GM19468 (cell line): ENCODE results near the gene RETREG1.

ENCODE experiments used
- ATAC-seq: cut with Tn5 transposase; IDR thresholded peaks from one replicate; pipeline ENCODE4 v1.9.1; 2021; ENCODE audit warnings: mild to moderate bottlenecking, moderate library complexity, moderate number of reproducible peaks; ENCODE audit not compliant: unreplicated experiment; ENCODE audit errors: extremely low read depth

RETREG1 gene

GRCh38 chr5:16534280-16534679 lies 82.5 kb downstream of the RETREG1 start:
- no peak for ATAC-seq

- no peak for ATAC-seq
Measured at GRCh38 chr5:16531063-16531648, 85.6 kb downstream of the RETREG1 start.

- no peak for ATAC-seq
Measured at GRCh38 chr5:16529306-16529705, 87.5 kb downstream of the RETREG1 start.

- no peak for ATAC-seq
Measured at GRCh38 chr5:16528382-16529110, 88.3 kb downstream of the RETREG1 start.

GRCh38 chr5:16525651-16526050 lies 91.1 kb downstream of the RETREG1 start:
- no peak for ATAC-seq

- ATAC-seq: no peak
Measured at GRCh38 chr5:16524286-16524685, 92.5 kb downstream of the RETREG1 start.

GRCh38 chr5:16521521-16522483 lies 95.0 kb downstream of the RETREG1 start:
- ATAC-seq: no peak

GRCh38 chr5:16520841-16521240 lies 96.0 kb downstream of the RETREG1 start:
- no peak for ATAC-seq

GRCh38 chr5:16519435-16519834 lies 97.4 kb downstream of the RETREG1 start:
- ATAC-seq: no peak

GRCh38 chr5:16518606-16519005 lies 98.2 kb downstream of the RETREG1 start:
- ATAC-seq: no peak

- ATAC-seq: no peak
Measured at GRCh38 chr5:16515532-16515931, 101.3 kb downstream of the RETREG1 start.

- ATAC-seq: no peak
Measured at GRCh38 chr5:16510098-16510497, 106.7 kb downstream of the RETREG1 start.

- no peak for ATAC-seq
Measured at GRCh38 chr5:16508730-16509531, 107.9 kb downstream of the RETREG1 start.

GRCh38 chr5:16507716-16508115 lies 109.1 kb downstream of the RETREG1 start:
- ATAC-seq: no peak

GRCh38 chr5:16505904-16506303 lies 110.9 kb downstream of the RETREG1 start:
- no peak for ATAC-seq

GRCh38 chr5:16505140-16505891 lies 111.5 kb downstream of the RETREG1 start:
- ATAC-seq: no peak

GRCh38 chr5:16504571-16504970 lies 112.2 kb downstream of the RETREG1 start:
- ATAC-seq: no peak

GRCh38 chr5:16502866-16503265 lies 113.9 kb downstream of the RETREG1 start:
- ATAC-seq: no peak

- no peak for ATAC-seq
Measured at GRCh38 chr5:16500024-16500423, 116.8 kb downstream of the RETREG1 start.
